Islet precursor cell (in vitro differentiated cells): ENCODE measurements around the gene CLSTN1.

Source experiments
- DNase-seq: peaks from one replicate; pipeline ENCODE4 v3.0.0-alpha.2; 2018

Gene CLSTN1

GRCh38 chr1:9850442-9851162 is 26.8 kb upstream of the CLSTN1 start:
- DNase-seq, result peak; percentile 61

GRCh38 chr1:9849691-9850441 is 26.1 kb upstream of the CLSTN1 start:
- peak; percentile 44 for DNase-seq

- no peak for DNase-seq
Measured at GRCh38 chr1:9848022-9848421, 24.3 kb upstream of the CLSTN1 start.

- DNase-seq, result no peak
Measured at GRCh38 chr1:9847269-9847668, 23.5 kb upstream of the CLSTN1 start.

DNA sequence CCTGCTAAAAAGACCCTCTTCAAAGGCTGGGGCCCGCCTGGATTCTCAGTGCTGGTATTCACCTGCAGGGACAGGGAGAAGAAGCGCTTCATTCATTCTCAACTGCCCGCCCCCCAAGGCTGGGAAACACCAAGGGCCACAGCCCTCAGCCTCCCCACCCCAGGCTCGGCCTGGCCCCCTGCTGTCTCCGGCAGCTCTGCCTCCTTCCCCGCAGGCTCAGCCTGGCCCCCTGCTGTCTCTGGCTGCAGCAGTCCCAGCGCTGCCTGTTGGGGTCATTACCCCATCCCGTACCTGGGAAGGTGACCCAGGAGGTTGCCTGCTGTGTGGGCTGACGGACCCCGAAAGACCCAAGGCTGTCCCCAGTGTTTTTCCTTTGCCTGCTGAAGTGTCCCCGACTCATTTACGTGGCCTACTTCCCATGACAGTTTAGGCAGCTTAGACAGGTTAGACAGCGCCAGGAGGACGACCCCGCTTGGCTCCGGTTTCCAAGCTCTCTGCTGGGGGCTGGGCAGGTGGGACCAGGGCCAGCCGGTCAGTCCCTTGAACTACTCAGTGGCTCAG is 22.9 kb upstream of the CLSTN1 start:
- DNase-seq, result peak; percentile 57

- no peak for DNase-seq
Measured at GRCh38 chr1:9845914-9846313, 22.1 kb upstream of the CLSTN1 start.

DNA sequence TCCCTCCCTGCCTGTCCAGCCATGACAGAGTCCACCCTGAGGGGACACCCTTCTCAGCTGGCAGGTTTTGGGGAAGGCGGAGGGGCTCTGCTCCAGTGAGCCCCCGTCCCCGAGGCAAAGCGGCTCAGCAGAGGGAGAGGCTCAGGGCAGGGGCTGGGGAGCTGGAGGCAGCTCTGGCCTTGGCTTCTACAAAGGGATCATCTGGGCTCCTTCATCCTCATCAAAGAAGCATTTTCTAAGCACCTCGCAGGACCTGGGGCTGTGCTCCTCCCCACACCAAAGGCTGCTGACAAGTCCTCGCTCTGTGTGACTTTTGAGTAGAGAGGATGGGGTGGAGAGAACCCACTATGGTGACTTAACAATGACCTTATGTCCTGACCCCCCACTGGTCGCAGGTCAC is 21.0 kb upstream of the CLSTN1 start:
- no peak for DNase-seq

DNA sequence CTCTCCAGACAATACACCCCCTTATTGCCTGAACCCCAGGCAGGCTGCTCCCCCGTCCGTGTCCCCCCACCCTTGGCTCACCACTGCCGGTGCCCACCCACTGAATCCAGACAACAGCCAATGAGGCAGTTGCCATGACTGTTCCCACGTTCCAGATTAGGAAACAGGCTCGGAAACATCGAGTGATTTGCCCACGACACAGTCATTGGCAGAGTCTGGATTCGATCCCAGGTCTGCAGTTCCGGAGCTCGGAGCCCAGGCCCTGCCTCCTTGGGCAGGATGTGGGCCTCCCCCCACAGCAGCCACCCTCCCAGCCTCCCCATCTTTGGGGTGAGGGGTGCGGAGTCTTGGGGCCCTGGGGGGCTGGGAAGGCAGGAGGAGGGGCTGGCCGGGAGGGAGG is 20.3 kb upstream of the CLSTN1 start:
- DNase-seq, result no peak

DNA sequence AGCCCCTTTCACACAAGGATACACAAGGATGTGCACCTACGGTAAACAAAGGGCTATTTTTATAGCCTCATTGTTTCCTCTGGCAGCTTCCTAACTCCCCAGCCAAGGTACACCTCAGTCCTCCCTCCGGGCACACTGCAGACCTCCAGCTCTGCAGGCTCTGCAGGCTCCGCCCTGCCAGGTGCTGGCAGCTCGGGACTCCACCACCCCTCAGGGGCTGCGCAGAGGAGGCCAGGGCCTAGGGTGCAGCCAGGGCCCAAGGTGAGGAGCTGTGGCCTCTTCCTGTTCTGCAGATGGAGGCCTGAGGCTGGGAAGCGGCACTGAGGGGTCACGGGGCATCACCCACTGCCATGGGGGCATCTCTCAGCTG is 19.8 kb upstream of the CLSTN1 start:
- peak; percentile 60 for DNase-seq

GRCh38 chr1:9842781-9843575 is 19.2 kb upstream of the CLSTN1 start:
- DNase-seq, result peak; percentile 52

GRCh38 chr1:9842073-9842711 is 18.4 kb upstream of the CLSTN1 start:
- no peak for DNase-seq

GRCh38 chr1:9841460-9841859 is 17.7 kb upstream of the CLSTN1 start:
- peak; percentile 25 for DNase-seq

DNA sequence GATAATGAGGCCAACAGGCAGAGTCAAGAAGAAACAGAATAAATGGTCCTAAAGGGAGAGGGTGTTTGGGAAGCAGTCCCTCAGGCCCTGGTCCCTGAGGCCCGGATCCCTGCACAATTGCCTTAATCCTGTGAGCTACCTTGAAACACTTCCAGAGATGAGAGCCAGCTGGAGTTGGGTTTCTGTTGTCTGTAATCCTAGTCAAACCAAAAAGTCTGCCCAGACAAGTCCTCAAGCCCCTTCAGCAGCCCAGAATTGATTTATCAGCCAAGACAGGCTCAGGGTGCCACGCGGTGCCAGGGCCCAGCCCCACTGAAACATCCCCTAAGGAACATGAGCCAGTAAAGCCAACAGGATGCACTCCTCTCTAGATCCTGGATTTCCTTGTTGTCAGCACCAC is 16.4 kb upstream of the CLSTN1 start:
- DNase-seq, result peak; percentile 40

DNA sequence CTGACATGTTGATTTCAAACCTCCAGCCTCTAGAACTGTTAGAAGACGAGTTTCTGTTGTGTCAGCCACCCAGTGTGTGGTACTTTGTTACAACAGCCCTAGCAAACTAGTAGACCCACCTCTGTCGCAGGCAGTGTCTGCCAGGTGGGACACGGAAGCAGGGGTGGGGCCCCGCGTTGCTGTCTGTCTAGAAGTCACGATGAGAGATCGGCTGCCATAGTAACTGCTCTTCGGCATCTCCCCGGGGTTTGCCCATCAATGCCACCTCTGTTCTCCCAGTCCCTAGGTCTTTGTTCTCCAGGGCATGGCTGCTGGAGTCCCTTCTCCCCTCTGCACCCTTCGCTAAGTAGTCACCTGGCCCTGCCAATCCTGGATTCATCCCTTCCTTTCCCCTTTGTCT is 15.2 kb upstream of the CLSTN1 start:
- DNase-seq, result peak; percentile 37

DNA sequence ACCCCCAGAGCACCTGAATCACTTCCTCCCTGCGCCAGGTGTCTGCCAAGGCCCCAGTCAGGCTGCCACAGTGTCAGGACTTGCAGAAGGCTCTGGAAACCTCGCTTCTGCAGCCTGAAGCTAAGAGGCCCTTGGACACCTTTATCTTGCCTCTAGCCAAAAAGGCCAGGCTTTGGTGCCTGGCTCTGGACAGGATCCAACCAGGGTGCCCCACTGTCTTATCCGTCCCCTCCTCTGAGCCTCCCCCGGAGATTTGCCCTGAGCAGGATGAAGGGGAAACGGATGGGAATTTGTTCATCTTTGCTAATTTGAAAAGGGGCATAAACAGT is 12.8 kb upstream of the CLSTN1 start:
- DNase-seq, result no peak

- DNase-seq, result peak; percentile 85
Measured at GRCh38 chr1:9835758-9836631, 12.2 kb upstream of the CLSTN1 start.

GRCh38 chr1:9835404-9835757 is 11.6 kb upstream of the CLSTN1 start:
- DNase-seq, result peak; percentile 64

GRCh38 chr1:9833632-9834031 is 9.9 kb upstream of the CLSTN1 start:
- DNase-seq, result no peak

GRCh38 chr1:9827558-9828185 is 3.9 kb upstream of the CLSTN1 start:
- DNase-seq, result peak; percentile 55

DNA sequence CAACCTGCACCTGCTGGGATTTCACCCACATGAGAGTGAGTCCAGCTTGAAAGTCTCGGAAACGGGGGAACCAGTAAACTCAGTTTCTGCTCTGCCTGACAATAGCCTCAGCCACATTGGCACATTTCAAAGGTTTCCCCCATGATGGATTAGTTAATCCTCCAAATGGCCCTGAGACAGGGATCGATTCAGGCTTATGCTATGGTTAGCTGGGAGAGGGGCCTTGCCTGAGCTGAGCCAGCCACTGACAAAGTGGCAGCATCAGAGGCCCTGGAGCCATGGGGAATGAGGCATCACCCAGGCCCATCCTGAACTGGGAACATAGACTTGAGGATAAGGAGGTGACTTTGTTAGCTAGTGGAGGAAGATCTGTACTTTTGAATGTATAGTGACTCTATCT is 2.9 kb upstream of the CLSTN1 start:
- DNase-seq, result no peak

DNA sequence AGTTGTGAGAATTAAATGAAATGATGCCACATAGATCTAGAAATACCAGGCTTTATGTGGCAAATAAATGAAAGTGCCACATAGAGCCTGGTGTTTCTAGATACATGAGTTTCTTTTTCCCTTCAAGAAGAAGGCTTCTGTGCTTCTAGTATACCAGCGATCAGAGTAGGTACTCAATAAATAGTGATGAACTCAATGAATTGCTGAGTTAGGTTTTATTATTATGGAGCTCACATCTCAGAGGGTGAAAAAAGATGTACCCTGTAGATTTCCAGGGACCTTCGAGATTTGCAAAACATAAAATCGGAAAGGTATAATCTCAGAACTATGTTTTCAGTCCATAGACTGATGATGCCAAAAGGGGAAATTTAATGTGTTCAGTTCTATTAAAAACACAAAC is 2.3 kb upstream of the CLSTN1 start:
- no peak for DNase-seq
